ENCODE measurements around the gene ARAP1. TPM values are rescaled to one million over a fixed set of nuclear protein-coding genes. Genes with fewer than 3 reads are reported as not detected.

The ARAP1 gene
- total RNA-seq, 2 donors from 2014 or later = 74.4 to 88.3 TPM

DNA sequence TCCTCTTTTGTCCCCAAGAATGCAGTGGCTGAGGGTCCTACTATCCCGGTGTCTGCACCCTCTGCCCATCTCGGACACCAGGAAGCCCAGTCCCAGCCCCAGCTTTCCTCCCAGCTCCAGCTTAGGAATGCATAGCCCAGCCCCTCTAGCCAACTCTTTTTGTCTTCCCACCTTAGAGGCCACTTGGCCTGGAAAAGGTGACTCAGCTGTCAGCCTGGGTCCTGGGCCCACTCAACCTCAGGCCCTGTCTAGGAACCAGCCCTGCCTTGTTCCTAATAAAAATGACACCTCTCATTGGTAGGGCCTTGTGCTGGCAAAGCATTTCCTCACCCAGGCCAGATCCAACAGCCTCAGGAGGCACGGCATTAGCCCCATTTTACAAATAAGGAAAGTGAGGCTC lies 106.2 kb downstream of the ARAP1 start:
- no peak overlapping the region for H3K27ac Mint-ChIP-seq
- 85 to 90% methylated on average over 3 of the region's 3 CpGs for WGBS, 2 experiments (ENCODE audit: insufficient coverage in 1 of 2, insufficient read length in 1 of 2)
- TF ChIP-seq, protein P1, sequence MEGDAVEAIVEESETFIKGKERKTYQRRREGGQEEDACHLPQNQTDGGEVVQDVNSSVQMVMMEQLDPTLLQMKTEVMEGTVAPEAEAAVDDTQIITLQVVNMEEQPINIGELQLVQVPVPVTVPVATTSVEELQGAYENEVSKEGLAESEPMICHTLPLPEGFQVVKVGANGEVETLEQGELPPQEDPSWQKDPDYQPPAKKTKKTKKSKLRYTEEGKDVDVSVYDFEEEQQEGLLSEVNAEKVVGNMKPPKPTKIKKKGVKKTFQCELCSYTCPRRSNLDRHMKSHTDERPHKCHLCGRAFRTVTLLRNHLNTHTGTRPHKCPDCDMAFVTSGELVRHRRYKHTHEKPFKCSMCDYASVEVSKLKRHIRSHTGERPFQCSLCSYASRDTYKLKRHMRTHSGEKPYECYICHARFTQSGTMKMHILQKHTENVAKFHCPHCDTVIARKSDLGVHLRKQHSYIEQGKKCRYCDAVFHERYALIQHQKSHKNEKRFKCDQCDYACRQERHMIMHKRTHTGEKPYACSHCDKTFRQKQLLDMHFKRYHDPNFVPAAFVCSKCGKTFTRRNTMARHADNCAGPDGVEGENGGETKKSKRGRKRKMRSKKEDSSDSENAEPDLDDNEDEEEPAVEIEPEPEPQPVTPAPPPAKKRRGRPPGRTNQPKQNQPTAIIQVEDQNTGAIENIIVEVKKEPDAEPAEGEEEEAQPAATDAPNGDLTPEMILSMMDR (conservative IDR thresholded peaks at IDR 0.05) = no peak
- no peaks in the 10 kb centered on the region for H3K9me3 Mint-ChIP-seq
- H3K4me3 Mint-ChIP-seq = no peak overlapping the region
- H3K4me1 Mint-ChIP-seq = no peaks in the 10 kb centered on the region
- no peaks in the 10 kb centered on the region for H3K4me1 ChIP-seq (ENCODE audit: control insufficient read depth, insufficient read depth, low read length)
- H3K27ac ChIP-seq (ENCODE audit: low read depth, low read length) = no peak overlapping the region
- H3K36me3 Mint-ChIP-seq (ENCODE audit: low read depth) = no peaks in the 10 kb centered on the region
- H3K27me3 ChIP-seq (ENCODE audit: control insufficient read depth, insufficient read depth, low read length, poor library complexity, severe bottlenecking) = peaks cover 19% of the 10 kb centered on the region
- DNase-seq = no peak
- no peaks in the 10 kb centered on the region for H3K36me3 ChIP-seq (ENCODE audit: control insufficient read depth, insufficient read depth, low read length)
- no peak overlapping the region for H3K4me3 ChIP-seq (ENCODE audit: low read length)
- no peak overlapping the region for H3K9ac ChIP-seq (ENCODE audit: extremely low read depth, low read length, poor library complexity, severe bottlenecking)
- H3K27me3 Mint-ChIP-seq (ENCODE audit: insufficient read depth) = peaks cover 12% of the 10 kb centered on the region
- no peaks in the 10 kb centered on the region for H3K9me3 ChIP-seq (ENCODE audit: control insufficient read depth, low read length)

DNA sequence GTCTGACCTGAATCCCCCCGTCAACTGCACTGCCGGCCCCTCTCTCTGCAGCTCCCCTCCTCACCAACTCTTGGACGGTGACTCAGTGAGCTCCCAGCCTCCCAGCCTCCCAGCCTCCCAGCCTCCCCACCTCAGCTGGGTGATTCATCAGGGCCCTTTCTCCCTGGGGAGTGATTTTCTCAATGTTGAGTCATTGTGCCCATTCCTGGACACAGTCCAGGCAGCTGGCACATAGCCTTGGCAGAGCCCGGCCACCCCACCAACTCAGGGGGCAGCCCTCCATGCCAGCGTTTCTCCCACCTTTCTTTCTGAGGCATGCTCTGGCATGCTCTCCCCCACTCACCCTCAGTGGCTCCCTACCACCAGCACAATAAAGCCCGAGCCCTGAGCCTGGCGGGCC lies 108.7 kb downstream of the ARAP1 start:
- TF ChIP-seq, protein P1 (conservative IDR thresholded peaks at IDR 0.05) = no peak
- H3K9me3 ChIP-seq (ENCODE audit: control insufficient read depth, low read length) = no peaks in the 10 kb centered on the region
- H3K4me3 Mint-ChIP-seq = peak overlapping the region; percentile 24
- peaks cover 42% of the 10 kb centered on the region for H3K27me3 ChIP-seq (ENCODE audit: control insufficient read depth, insufficient read depth, low read length, poor library complexity, severe bottlenecking)
- no peak for DNase-seq
- no peak overlapping the region for H3K4me3 ChIP-seq (ENCODE audit: low read length)
- WGBS, 2 experiments (ENCODE audit: insufficient coverage in 1 of 2, insufficient read length in 1 of 2) = 83 to 92% methylated on average over 2 to 7 of the region's 7 CpGs
- H3K4me1 Mint-ChIP-seq = no peaks in the 10 kb centered on the region
- H3K27me3 Mint-ChIP-seq (ENCODE audit: insufficient read depth) = peaks cover 9% of the 10 kb centered on the region
- H3K4me1 ChIP-seq (ENCODE audit: control insufficient read depth, insufficient read depth, low read length) = no peaks in the 10 kb centered on the region
- no peak overlapping the region for H3K27ac ChIP-seq (ENCODE audit: low read depth, low read length)
- H3K9me3 Mint-ChIP-seq = no peaks in the 10 kb centered on the region
- no peak overlapping the region for H3K9ac ChIP-seq (ENCODE audit: extremely low read depth, low read length, poor library complexity, severe bottlenecking)
- H3K36me3 Mint-ChIP-seq (ENCODE audit: low read depth) = no peaks in the 10 kb centered on the region
- no peak overlapping the region for H3K27ac Mint-ChIP-seq
- H3K36me3 ChIP-seq (ENCODE audit: control insufficient read depth, insufficient read depth, low read length) = no peaks in the 10 kb centered on the region

DNA sequence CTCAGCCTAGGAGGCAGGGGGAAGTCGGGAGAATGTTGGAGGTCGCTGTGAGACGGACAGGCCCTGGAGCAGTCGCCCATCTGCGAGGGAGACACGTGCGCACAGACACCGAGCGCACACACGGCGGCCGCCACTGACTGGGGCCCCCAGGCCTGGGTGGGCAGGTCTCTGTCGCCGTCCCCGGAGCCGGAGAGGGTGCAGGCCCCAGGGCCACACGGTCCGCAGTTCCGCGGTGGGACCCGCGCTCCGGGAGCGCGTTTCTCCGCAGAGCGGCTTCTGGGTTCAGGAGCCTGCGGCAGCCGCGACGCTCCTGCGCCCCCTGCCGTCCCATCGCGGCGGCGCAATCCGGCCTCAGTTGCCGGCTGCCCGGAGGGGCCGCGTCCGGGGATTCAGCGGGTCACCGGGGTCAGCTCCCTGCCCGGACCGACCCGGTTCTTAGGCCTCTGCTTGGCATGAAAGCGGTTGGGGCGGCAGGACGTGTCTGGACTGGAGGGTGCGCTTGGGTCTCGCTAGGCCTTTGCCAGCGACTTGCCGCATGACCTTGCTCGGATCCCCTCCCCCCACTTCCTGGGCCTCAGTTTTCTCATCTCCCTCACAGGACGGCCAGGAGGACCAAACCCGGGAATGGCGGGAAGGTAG lies 109.2 kb downstream of the ARAP1 start:
- TF ChIP-seq, protein P1 (conservative IDR thresholded peaks at IDR 0.05) = peak; percentile 99
- Histone ChIP-seq H3K27ac (ENCODE audit: low read depth, low read length) (no peak overlapping the region), H3K36me3 (ENCODE audit: control insufficient read depth, insufficient read depth, low read length) (no peaks in the 10 kb centered on the region), H3K4me3 (ENCODE audit: low read length) (no peak overlapping the region), H3K9me3 (ENCODE audit: control insufficient read depth, low read length) (no peaks in the 10 kb centered on the region), H3K4me1 (ENCODE audit: control insufficient read depth, insufficient read depth, low read length) (no peaks in the 10 kb centered on the region), H3K27me3 (ENCODE audit: control insufficient read depth, insufficient read depth, low read length, poor library complexity, severe bottlenecking) (peaks cover 46% of the 10 kb centered on the region), H3K9ac (ENCODE audit: extremely low read depth, low read length, poor library complexity, severe bottlenecking) (no peak overlapping the region)
- Mint-ChIP-seq H3K27me3 (ENCODE audit: insufficient read depth) (peaks cover 9% of the 10 kb centered on the region), H3K27ac (no peak overlapping the region), H3K4me1 (no peaks in the 10 kb centered on the region), H3K9me3 (no peaks in the 10 kb centered on the region), H3K4me3 (peak overlapping the region; percentile 47), H3K36me3 (ENCODE audit: low read depth) (no peaks in the 10 kb centered on the region)
- peak; percentile 92 for DNase-seq
- 2 to 4% methylated on average over 14 to 59 of the region's 59 CpGs for WGBS, 2 experiments (ENCODE audit: insufficient coverage in 1 of 2, insufficient read length in 1 of 2)

Measured in endodermal cell (in vitro differentiated cells).